Measurements from ENCODE around the gene PITPNM1.

- TF ChIP-seq POLR2AphosphoS5 (IDR thresholded peaks at IDR 0.05; ENCODE audit: low read depth, low read length) (no peak), CTCF (IDR thresholded peaks at IDR 0.05) (no peak), REST (IDR thresholded peaks at IDR 0.05; ENCODE audit: insufficient read depth in 1 of 2, low read depth in 2 of 2, low read length in 1 of 2) (no peak), TCF7L2 (IDR thresholded peaks at IDR 0.05; ENCODE audit: low read depth, low read length) (no peak), SIN3A (IDR thresholded peaks at IDR 0.05; ENCODE audit: borderline replicate concordance, insufficient read depth, low read depth, low read length) (no peak)
Measured at GRCh38 chr11:67497656-67498291, 7.4 kb downstream of the PITPNM1 start.

Data from Panc1 (cell line).